GM12872 (cell line): ENCODE data around the gene FBXL16.

Experiments
- TF ChIP-seq, protein P1 (sequence below): IDR thresholded peaks from 3 replicates; pipeline ENCODE4 v1.5.1; 2011; ENCODE audit warnings: low read depth, mild to moderate bottlenecking, low read length, moderate library complexity; ENCODE audit not compliant: insufficient read depth

Gene FBXL16

DNA sequence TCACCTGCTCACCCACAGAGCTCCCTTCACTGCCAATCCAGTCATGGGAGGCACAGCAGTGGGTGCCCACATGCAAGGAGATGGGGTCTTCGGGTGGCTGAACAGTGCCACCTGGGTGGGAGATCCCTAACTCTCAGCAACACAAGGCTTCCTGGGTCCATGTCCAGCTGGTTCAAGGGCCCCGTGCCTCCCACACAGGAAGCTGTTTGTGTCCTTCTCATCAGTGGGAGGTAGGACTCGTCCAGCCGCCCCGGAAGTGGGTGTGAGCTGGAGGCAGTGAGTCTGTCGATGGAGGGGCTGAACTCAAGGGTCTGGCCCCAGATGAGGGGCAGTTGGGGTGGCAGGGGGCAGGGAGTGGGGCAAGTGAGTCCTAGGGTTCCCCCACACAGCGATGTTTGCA, 1.6 kb downstream of the FBXL16 start:
- TF ChIP-seq, protein P1, sequence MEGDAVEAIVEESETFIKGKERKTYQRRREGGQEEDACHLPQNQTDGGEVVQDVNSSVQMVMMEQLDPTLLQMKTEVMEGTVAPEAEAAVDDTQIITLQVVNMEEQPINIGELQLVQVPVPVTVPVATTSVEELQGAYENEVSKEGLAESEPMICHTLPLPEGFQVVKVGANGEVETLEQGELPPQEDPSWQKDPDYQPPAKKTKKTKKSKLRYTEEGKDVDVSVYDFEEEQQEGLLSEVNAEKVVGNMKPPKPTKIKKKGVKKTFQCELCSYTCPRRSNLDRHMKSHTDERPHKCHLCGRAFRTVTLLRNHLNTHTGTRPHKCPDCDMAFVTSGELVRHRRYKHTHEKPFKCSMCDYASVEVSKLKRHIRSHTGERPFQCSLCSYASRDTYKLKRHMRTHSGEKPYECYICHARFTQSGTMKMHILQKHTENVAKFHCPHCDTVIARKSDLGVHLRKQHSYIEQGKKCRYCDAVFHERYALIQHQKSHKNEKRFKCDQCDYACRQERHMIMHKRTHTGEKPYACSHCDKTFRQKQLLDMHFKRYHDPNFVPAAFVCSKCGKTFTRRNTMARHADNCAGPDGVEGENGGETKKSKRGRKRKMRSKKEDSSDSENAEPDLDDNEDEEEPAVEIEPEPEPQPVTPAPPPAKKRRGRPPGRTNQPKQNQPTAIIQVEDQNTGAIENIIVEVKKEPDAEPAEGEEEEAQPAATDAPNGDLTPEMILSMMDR, result no peak

DNA sequence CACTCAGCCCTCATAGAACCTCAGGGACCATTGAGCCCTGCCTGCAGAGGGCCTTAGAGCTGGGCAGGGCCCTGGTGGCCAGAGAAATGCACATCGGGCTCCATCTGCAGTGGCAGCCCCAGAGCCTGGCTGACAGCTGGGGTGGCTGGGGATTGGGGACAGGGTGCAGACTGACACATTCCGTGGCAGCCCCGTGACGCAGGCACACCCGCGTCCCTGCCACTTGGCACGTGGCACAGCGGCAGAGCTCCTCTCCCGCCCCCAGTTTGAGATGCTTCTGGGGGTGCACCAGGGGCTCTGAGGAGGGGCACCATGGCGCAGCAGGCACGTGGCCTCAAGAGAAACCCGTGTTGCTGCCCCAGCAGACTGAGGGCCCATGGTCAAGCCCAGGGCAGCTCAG, 2.2 kb downstream of the FBXL16 start:
- TF ChIP-seq, protein P1, result no peak

DNA sequence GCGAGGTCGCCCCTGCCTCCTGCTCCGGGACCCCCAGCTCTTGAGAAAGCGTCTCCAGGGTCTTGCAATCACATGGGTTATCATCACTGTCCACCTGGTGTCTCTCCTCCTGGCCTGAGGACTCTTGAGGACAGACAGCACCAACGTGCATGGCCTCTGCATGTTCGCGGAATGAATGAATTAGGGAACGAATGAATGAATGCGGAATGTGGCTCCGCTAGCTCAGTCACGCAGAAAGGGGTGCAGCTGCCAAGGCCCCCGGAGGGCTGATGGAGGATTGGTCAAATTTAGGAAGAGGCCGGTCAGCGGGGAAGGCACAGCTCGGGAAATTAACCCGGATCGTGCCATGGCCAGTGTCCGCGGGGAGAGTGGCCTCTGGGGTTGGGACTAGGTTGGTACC, 3.3 kb downstream of the FBXL16 start:
- TF ChIP-seq, protein P1, result no peak

DNA sequence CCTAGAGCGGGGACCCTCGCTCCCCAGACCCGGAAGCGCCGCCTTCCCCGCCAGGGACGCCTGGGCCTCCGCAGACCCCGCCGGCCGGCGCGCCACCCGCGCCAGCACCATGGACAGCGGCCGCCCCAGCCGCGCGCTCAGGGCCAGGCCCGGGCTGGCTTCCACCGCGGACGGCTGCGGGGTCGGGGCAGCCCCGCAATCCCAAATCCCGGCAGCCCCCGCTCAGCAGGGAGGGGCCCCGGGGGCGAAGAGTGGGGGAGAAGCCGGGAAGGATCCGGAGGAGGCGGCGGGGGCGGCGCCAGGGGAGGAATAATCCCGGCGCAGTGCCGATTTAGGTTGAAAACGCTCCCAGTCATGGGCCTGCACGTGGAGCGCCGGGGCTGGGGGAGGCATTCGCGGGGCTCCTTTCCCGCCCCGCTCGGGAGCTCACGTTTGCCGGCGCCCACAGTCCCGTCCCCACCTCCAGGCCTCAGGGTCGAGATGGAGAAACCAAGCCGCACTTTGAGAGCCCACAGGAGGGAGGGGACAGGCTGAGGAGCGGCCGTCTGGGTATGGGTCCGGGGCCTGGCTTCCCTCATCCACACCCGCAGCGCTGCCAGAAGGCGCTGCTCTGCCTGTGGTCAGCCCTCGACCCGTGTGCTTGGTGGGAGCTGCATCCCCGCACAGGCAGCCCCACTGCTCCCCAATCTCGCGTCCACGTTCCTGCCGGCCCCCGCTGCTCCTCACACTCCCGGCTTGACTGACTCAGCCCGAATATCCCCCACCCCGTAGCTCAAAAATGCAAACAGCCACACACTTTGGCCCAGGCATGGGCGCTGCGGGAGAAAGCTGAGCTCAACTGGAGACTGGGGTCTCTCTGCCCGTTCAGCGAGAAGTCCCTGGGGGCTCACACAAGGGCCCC, 4.7 kb downstream of the FBXL16 start:
- TF ChIP-seq, protein P1, result no peak

DNA sequence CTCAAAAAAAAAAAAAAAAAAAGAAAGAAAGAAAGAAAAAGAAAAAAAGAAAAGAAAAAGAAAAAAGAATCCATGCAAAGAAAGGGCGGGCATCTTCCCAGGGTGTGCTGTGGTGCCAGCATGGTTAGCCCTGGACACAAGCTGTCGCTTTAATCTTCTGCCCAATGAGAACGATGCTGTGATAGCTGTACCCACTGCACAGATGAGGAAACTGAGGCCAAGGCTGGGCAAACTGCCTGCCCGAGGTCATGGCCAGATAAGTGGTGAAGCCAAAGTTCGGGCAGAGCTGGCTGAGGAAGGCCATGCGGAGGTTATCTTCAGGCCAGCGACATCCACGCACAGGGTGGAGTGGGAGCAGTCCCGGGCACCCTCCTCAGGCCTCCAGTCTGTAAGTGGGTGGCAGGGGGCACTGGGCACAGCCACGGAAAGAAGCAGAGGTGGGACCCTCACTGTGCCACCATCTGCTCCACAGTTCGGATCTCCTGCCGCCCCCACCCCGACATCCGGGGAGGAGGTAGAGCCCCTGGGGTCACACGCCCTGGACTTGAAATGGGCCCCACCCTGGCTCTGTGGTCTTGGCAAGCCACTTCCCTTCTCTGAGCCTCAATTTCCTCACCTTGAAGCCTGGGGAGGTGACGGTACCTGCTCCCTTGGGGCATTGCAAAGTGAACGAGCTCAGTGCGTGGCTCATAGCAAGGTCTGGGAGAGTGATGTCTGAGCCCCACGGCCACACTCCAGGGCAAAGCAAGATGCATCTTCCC, 6.5 kb downstream of the FBXL16 start:
- TF ChIP-seq, protein P1, result no peak

DNA sequence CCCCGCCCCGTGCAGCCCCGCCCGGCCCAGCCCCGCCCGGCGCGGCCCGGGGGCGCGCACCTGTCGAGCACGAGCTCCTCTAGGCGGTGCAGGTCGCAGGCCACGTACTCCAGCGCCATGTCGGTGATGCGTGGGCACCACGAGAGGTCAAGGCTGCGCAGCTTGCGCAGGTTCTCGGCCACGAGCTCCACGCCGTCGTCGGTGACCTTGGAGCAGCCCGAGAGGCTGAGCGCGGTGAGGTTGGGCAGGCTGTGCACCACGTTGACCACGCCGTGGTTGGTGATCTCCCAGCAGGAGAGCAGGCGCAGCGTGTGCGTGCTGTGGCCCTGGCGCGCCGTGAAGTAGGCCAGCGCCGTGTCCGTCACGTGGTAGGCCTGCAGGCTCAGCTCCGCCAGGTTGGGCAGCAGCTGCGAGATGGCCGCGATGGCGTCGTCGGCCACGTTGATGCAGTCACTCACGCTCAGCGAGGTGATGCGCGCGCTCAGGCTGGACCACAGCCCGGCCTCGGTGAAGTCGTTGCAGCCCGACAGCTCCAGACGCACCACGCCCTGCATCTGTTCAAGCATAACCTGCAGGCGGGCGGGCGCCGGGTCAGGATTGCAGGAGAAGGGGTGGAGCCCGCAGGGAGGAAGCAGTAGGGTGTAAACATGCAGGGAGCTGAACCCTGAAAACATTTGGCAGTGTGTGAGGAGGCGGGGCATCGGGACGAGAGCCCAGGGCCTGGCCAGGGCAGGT, 10.1 kb downstream of the FBXL16 start:
- TF ChIP-seq, protein P1, result no peak

DNA sequence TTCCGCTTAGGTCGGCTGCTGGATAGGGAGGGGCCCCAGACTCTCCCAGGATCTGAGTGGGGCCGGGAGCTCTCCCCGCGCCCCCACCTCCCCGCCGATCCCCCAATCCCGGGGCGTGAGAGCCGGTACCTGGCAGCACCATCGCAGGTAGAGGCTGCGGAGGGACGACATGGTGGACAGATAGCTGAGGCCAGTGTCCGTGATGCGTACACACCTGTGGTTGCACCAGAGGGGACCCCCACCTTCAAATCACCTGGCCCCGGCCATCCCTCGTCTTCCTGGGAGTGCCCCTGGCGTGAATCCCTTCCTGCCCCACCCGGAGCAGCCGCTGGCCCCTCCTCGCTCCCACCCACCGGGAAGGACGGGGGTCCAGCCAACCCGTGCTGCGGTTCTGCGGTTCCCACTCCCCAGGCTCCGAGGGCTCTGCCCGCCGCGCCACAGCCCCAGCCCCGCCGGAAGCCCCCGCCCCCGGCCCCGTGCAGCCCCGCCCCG, 10.7 kb downstream of the FBXL16 start:
- TF ChIP-seq, protein P1, result no peak
